OCI-LY3 (cell line): ENCODE measurements around the gene MAD1L1.

Experiments
- H2AFZ ChIP-seq: fragments of 200-600, 300-600 bp; shearing (Covaris generic); 2 replicates; pipeline ENCODE4 v1.6.0; 2014; ENCODE audit warnings: antibody characterized with exemption, low read depth, low read length
- H3K27ac ChIP-seq: fragments of 200-600, 300-600 bp; sonication (generic); 2 replicates; pipeline ENCODE4 v1.5.1; 2014; ENCODE audit warnings: mild to moderate bottlenecking, low read length, moderate library complexity, mixed read lengths
- H3K27me3 ChIP-seq: fragments of 200-600, 300-600 bp; sonication (generic); 2 replicates; pipeline ENCODE4 v1.6.1; 2014; ENCODE audit warnings: low read depth, low read length, mixed read lengths
- H3K36me3 ChIP-seq: fragments of 200-600, 300-600 bp; sonication (generic); replicated peaks from 2 replicates; pipeline ENCODE3; 2014; ENCODE audit warnings: low read depth, low read length, mixed read lengths
- H3K4me1 ChIP-seq: fragments of 300-600, 200-600 bp; sonication (generic); 2 replicates; pipeline ENCODE4 v1.6.1; 2014; ENCODE audit warnings: low read length, mixed read lengths
- H3K4me2 ChIP-seq: fragments of 200-600, 300-600 bp; sonication (generic); 2 replicates; pipeline ENCODE4 v1.6.1; 2014; ENCODE audit warnings: low read length, mixed read lengths
- H3K4me3 ChIP-seq: fragments of 300-600, 200-600 bp; sonication (generic); 2 replicates; pipeline ENCODE4 v1.5.1; 2014; ENCODE audit warnings: antibody characterized with exemption, mild to moderate bottlenecking, low read length, moderate library complexity
- H3K79me2 ChIP-seq: fragments of 300-600, 200-600 bp; shearing (Covaris generic); 2 replicates; pipeline ENCODE4 v1.6.1; 2014; ENCODE audit warnings: mild to moderate bottlenecking, low read length, mixed read lengths
- H3K9ac ChIP-seq: fragments of 300-600, 200-600 bp; shearing (Covaris generic); 2 replicates; pipeline ENCODE4 v1.6.0; 2014; ENCODE audit warnings: mild to moderate bottlenecking, low read length, moderate library complexity
- H3K9me3 ChIP-seq: fragments of 200-600, 300-600 bp; shearing (Covaris generic); 2 replicates; pipeline ENCODE4 v1.6.1; 2014; ENCODE audit warnings: low read length, mixed read lengths; ENCODE audit not compliant: insufficient read depth
- H4K20me1 ChIP-seq: fragments of 200-600, 300-600 bp; sonication (generic); 2 replicates; pipeline ENCODE4 v1.6.1; 2016; ENCODE audit warnings: low read length, mixed read lengths; ENCODE audit not compliant: insufficient read depth
- EZH2phosphoT487 ChIP-seq: fragments of 200-600 bp; shearing (Covaris generic); IDR thresholded peaks from 2 replicates; pipeline ENCODE4 v1.6.1; 2018; ENCODE audit warnings: antibody characterized with exemption, mixed run types, low read depth
- TF ChIP-seq, protein P1 (sequence below): fragments of 200-600, 300-600 bp; sonication (generic); IDR thresholded peaks from 2 replicates; pipeline ENCODE4 v1.5.1; 2014; ENCODE audit warnings: antibody characterized with exemption, low read length, low read depth

The MAD1L1 gene

DNA sequence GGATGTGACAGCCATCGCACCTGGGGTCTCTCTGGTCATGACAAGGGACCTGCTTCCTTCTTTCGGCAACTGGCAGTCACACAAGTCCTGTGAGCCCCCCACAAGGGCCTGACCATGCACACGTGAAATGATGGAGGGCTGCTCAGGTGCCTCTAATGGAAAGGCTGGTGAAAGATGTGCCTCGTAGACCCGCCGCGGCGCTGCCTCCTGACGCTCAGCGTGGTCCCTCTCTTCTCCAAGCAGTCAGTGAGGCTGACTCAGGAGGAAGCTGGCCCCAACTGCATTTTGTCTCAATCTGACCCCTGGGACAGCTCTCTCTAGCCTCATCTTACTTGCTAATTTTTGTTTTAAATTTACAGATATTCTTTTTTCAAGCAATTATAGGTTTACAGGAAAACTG lies 100.9 kb downstream of the MAD1L1 start:
- no peaks in the 10 kb centered on the region for H3K4me1 ChIP-seq
- no peak overlapping the region for H3K9ac ChIP-seq
- H3K79me2 ChIP-seq: no peaks in the 10 kb centered on the region
- no peak overlapping the region for H2AFZ ChIP-seq
- H3K36me3 ChIP-seq: no peaks in the 10 kb centered on the region
- no peak overlapping the region for H3K4me2 ChIP-seq
- H4K20me1 ChIP-seq: no peaks in the 10 kb centered on the region
- H3K27ac ChIP-seq: no peak overlapping the region
- no peak overlapping the region for H3K4me3 ChIP-seq
- H3K9me3 ChIP-seq: no peaks in the 10 kb centered on the region
- no peaks in the 10 kb centered on the region for H3K27me3 ChIP-seq
- no peak for TF ChIP-seq EZH2phosphoT487
- TF ChIP-seq, protein P1, sequence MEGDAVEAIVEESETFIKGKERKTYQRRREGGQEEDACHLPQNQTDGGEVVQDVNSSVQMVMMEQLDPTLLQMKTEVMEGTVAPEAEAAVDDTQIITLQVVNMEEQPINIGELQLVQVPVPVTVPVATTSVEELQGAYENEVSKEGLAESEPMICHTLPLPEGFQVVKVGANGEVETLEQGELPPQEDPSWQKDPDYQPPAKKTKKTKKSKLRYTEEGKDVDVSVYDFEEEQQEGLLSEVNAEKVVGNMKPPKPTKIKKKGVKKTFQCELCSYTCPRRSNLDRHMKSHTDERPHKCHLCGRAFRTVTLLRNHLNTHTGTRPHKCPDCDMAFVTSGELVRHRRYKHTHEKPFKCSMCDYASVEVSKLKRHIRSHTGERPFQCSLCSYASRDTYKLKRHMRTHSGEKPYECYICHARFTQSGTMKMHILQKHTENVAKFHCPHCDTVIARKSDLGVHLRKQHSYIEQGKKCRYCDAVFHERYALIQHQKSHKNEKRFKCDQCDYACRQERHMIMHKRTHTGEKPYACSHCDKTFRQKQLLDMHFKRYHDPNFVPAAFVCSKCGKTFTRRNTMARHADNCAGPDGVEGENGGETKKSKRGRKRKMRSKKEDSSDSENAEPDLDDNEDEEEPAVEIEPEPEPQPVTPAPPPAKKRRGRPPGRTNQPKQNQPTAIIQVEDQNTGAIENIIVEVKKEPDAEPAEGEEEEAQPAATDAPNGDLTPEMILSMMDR: no peak

DNA sequence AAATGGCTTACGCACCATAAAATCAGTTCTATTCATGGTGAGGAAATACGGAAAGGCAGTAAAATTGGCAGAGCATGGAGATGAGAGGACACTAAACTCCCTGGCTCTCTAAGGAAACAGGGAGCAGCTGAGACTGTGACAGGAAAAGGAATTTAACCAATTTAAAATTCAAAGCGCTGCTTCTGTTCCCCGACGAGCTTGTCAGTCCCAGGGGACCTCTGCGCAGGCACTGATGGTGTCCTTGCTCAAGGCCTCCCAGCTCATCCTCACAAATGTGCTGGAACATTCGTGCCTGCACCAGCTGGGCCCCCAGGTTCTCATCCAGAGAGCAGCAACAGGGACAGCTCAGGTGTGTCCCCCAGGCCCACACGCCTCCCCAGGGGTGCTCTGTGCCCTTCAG lies 101.4 kb downstream of the MAD1L1 start:
- H3K27me3 ChIP-seq: no peaks in the 10 kb centered on the region
- H3K79me2 ChIP-seq: no peaks in the 10 kb centered on the region
- no peak overlapping the region for H2AFZ ChIP-seq
- H3K9me3 ChIP-seq: no peaks in the 10 kb centered on the region
- no peak overlapping the region for H3K4me2 ChIP-seq
- no peak overlapping the region for H3K4me3 ChIP-seq
- H3K36me3 ChIP-seq: no peaks in the 10 kb centered on the region
- H3K9ac ChIP-seq: no peak overlapping the region
- H3K4me1 ChIP-seq: no peaks in the 10 kb centered on the region
- TF ChIP-seq, protein P1: no peak
- no peak for TF ChIP-seq EZH2phosphoT487
- H4K20me1 ChIP-seq: no peaks in the 10 kb centered on the region
- no peak overlapping the region for H3K27ac ChIP-seq

DNA sequence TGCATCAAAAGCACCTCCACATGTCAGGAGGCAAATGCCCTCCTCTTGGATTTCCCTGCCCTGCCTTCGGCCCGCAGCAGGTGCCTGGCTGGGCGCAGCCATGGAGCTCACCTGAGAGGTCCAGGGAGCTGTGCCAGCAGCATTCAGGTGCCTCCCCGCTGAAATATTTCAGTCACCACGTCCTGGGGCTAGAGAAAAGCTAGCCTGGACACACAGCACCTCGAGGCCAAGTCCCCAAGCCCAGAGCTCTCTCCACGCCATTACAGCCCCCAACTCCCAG lies 102.7 kb downstream of the MAD1L1 start:
- Histone ChIP-seq H3K4me2 (no peak overlapping the region), H3K27ac (no peak overlapping the region), H3K36me3 (no peaks in the 10 kb centered on the region), H3K9ac (no peak overlapping the region), H3K4me3 (no peak overlapping the region), H2AFZ (no peak overlapping the region), H3K79me2 (no peaks in the 10 kb centered on the region), H3K27me3 (no peaks in the 10 kb centered on the region), H3K9me3 (no peaks in the 10 kb centered on the region), H4K20me1 (no peaks in the 10 kb centered on the region), H3K4me1 (no peaks in the 10 kb centered on the region)
- TF ChIP-seq EZH2phosphoT487: no peak
- TF ChIP-seq, protein P1: no peak

DNA sequence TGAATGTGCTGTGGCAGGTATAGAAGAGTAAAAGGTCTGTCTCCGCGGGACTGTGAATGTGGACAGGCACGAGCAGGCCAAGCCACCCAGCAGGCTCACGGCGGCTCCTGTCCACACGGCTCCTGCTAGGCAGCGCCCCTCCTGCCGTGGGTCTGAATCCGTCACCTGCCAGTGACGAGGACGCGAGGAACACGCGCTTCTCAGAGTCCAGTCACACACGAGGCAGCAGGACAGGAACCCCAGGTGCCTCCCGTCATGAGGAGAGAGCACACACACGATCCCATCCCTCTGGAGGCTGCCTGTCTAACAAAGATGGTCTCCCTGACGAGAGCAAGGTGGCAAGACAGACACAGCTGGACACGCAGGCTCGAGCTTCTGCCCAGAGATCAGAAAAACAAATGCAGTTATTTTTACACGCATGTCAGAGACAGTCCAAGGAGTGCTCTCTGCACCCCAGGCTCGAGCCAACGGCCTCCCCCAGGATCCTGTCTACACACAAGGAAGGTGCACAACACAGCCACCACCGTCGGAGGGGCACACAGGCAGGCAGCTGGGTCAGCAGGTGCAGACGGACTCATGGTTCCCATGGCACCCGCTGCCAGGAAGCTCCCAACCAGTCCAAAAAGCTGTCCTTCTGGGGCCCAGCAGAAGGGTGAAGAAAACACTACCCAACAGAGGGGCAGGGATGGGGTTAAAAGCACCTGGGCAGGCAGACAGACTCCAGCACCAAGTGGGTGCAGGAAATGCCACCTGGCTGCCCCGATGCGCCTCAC lies 103.2 kb downstream of the MAD1L1 start:
- H4K20me1 ChIP-seq: no peaks in the 10 kb centered on the region
- H3K79me2 ChIP-seq: no peaks in the 10 kb centered on the region
- H3K4me2 ChIP-seq: no peak overlapping the region
- TF ChIP-seq EZH2phosphoT487: no peak
- TF ChIP-seq, protein P1: no peak
- no peaks in the 10 kb centered on the region for H3K9me3 ChIP-seq
- no peak overlapping the region for H3K9ac ChIP-seq
- no peaks in the 10 kb centered on the region for H3K27me3 ChIP-seq
- no peaks in the 10 kb centered on the region for H3K36me3 ChIP-seq
- H3K4me3 ChIP-seq: no peak overlapping the region
- no peak overlapping the region for H3K27ac ChIP-seq
- no peaks in the 10 kb centered on the region for H3K4me1 ChIP-seq
- no peak overlapping the region for H2AFZ ChIP-seq
